HepG2 (cell line): ENCODE measurements around the gene NOP14. TPM values are rescaled to one million over a fixed set of nuclear protein-coding genes. Genes with fewer than 3 reads are reported as not detected.
"Not testable (repeated sequence)": the region's sequence is repeated elsewhere in the genome, so short reads cannot be mapped to it uniquely, and the experiment has no call there.

Source experiments
- ATAC-seq: fragments of 200-7000 bp; cut with Tn5 transposase; 3 replicates; pipeline ENCODE4 v1.9.1; 2020; ENCODE audit warnings: mild to moderate bottlenecking, moderate library complexity
- BruUV-seq: library from RNA; stranded (reverse); fragments of 400-500 nt; replicated peaks from 2 replicates; lab custom pipeline; 2021; lab: Mats Ljungman, UMichigan
- CTCF ChIA-PET: fragments of 300-600 bp; formaldehyde crosslinking; extraction: SDS; loops from one replicate; lab custom pipeline; 2021; ENCODE audit warnings: low total read pairs, inconsistent platforms, low intra/inter-chr PET ratio; lab: Yijun Ruan, JAX
- POLR2A ChIA-PET: fragments of 350-600 bp; sonication (Branson Sonifier 250); formaldehyde crosslinking; loops from one replicate; lab custom pipeline; 2020; ENCODE audit warnings: antibody characterized with exemption, inconsistent platforms; lab: Yijun Ruan, JAX
- DNase-seq: peaks from one replicate; pipeline ENCODE4 v3.0.0-alpha.2; 2015; ENCODE audit warnings: low spot score
- FAIRE-seq: peaks from 3 replicates; lab custom pipeline; 2011; peaks lifted over from hg19 to GRCh38; lab: Jason Lieb, UNC
- H2AFZ ChIP-seq: one replicate; pipeline ENCODE4 v1.6.1; 2011; ENCODE audit warnings: low read length, inconsistent platforms
- H3K27ac ChIP-seq: fragments of 300-600 bp; 3 replicates; pipeline ENCODE4 v1.8.0; 2011; ENCODE audit warnings: mixed run types, mild to moderate bottlenecking, mixed read lengths, low read length, inconsistent platforms; ENCODE audit not compliant: insufficient read depth; ENCODE audit errors: extremely low read length
- H3K27me3 ChIP-seq, 2 experiments: fragments of 200-600 bp in 1 of 2; 2 replicates in 1 of 2; 3 replicates in 1 of 2; pipeline versions ENCODE4 v1.6.0 to v1.8.0; 2011; ENCODE audit warnings: low read length in 2 of 2, mild to moderate bottlenecking in 2 of 2, moderate library complexity in 2 of 2, inconsistent platforms in 1 of 2; ENCODE audit not compliant: insufficient read depth in 2 of 2, control insufficient read depth in 1 of 2
- H3K36me3 ChIP-seq, 2 experiments: fragments of 200-600 bp in 1 of 2; replicated peaks in 1 of 2; 2 replicates in 1 of 2; 3 replicates in 1 of 2; pipeline versions ENCODE4 v1.5.1 to v1.8.0; 2011; ENCODE audit warnings: low read length in 2 of 2, inconsistent platforms in 1 of 2; ENCODE audit not compliant: insufficient read depth in 2 of 2, control insufficient read depth in 1 of 2
- H3K4me1 ChIP-seq: 2 replicates; pipeline ENCODE4 v1.5.1; 2012; ENCODE audit warnings: low read length, inconsistent platforms; ENCODE audit not compliant: insufficient read depth
- H3K4me2 ChIP-seq: 2 replicates; pipeline ENCODE4 v1.6.0; 2011; ENCODE audit warnings: low read depth, low read length, inconsistent platforms
- H3K4me3 ChIP-seq, 3 experiments: fragments of 200-600 bp in 1 of 3; sonication (generic), shearing (Covaris generic) in 1 of 3; replicated peaks in 1 of 3; 2 replicates each; pipeline ENCODE4 v1.5.1; 2011 to 2016; ENCODE audit warnings: low read length in 3 of 3, inconsistent platforms in 2 of 3, low read depth in 2 of 3, mild to moderate bottlenecking in 2 of 3, control low read depth in 1 of 3, mixed read lengths in 1 of 3; ENCODE audit not compliant: insufficient read depth in 1 of 3
- H3K79me2 ChIP-seq: one replicate; pipeline ENCODE4 v1.6.1; 2011; ENCODE audit warnings: low read length, inconsistent platforms; ENCODE audit not compliant: insufficient read depth
- H3K9ac ChIP-seq: 2 replicates; pipeline ENCODE4 v1.6.0; 2011; ENCODE audit warnings: mild to moderate bottlenecking, low read depth, low read length, inconsistent platforms; ENCODE audit not compliant: insufficient read depth
- H3K9me3 ChIP-seq: 2 replicates; pipeline ENCODE4 v1.5.1; 2012; ENCODE audit warnings: mild to moderate bottlenecking, low read length
- H4K20me1 ChIP-seq: 2 replicates; pipeline ENCODE4 v1.6.0; 2011; ENCODE audit warnings: inconsistent platforms, mild to moderate bottlenecking, low read length, moderate library complexity; ENCODE audit not compliant: insufficient read depth
- ZNF660 ChIP-seq: sonication (generic); formaldehyde crosslinking; IDR thresholded peaks from 2 replicates; pipeline ENCODE4 v1.5.1; 2020; ENCODE audit warnings: mild to moderate bottlenecking, low read depth, missing genetic modification reagents, borderline replicate concordance
- WGBS: methylation state at CpG from one replicate; pipeline ENCODE4 v1.1.6; 2017; ENCODE audit warnings: low lambda C conversion rate; 5-methylcytosine and 5-hydroxymethylcytosine counted together
- in situ Hi-C: cut with HindIII; loops from 2 replicates; pipeline ENCODE4 v1.10.0; 2017; ENCODE audit warnings: low pct_unique_long_range_greater_than_20kb; ENCODE audit not compliant: extremely low pct_ligation_motif_present
- intact Hi-C: fragments of 100-400 bp; cut with micrococcal nuclease; formaldehyde crosslinking; loops from one replicate; pipeline ENCODE4 v1.10.0; 2022; ENCODE audit not compliant: unreplicated experiment
- polyA plus RNA-seq, 8 experiments: library from polyadenylated mRNA; depleted of rRNA in 3 of 8; stranded (reverse) in 7 of 8; unstranded in 1 of 8; fragments of >200 nt; fragmentation: Illumina TruSeq in 4 of 8; extraction: Trizol in 4 of 8; gene quantifications; 2 replicates each; pipeline versions ENCODE4 v1.2.1 to v1.2.3, GENCODE V29; 2011 to 2016; ENCODE audit warnings: low read depth in 4 of 8, missing spikeins in 1 of 8, mixed read lengths in 1 of 8; ENCODE audit not compliant: insufficient read depth in 1 of 8
- total RNA-seq, 5 experiments: library from RNA; depleted of rRNA; stranded (reverse); fragments of >200 nt; fragmentation: Illumina TruSeq; extraction: Trizol; gene quantifications; 2 replicates each; pipeline ENCODE4 v1.2.3, GENCODE V29; 2016; ENCODE audit warnings: low read depth in 1 of 5

The NOP14 gene
- total and polyA plus RNA-seq, 2 of the 13 experiments (the other 11 are each of a cell fraction or from before 2014, with no cell fraction given) = 6.9 to 47.9 TPM

DNA sequence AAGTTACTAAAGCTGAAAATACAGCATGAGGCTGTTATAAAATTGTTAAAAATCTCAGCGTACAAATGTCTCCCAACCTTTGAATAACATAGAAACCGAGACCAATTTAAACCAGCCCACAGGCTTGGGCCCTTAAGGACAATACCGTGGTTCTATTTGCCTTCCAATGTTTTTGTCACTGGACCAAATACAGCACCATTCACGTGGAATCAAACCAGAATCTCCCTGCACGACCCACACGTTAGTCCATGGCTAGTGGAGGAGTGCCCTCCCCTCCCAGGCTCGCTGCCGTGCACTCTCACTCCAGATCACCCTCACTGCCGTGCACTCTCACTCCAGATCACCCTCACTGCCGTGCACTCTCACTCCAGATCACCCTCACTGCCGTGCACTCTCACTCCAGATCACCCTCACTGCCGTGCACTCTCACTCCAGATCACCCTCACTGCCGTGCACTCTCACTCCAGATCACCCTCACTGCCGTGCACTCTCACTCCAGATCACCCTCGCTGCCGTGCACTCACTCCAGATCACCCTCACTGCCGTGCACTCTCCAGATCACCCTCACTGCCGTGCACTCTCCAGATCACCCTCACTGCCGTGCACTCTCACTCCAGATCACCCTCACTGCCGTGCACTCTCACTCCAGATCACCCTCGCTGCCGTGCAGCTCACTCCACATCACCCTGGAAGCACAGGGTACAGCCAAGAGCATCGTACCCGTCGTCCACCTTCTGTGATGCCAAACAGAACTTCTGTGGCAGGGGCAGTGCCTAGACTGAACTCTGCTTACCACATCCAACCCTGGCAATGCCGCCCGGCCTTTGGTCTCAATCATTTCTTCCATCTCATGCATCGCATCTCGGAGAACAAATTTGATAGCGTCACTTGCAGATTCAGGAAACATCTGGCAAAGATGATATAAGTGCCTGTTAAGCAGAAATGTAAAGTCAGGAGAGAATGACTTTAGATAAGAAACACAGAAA lies 17.3 kb downstream of the NOP14 start:
- H3K27me3 ChIP-seq, DNase-seq, BruUV-seq, H3K4me1 ChIP-seq, intact Hi-C loops, ATAC-seq, FAIRE-seq, CTCF ChIA-PET, H3K4me3 ChIP-seq, H2AFZ ChIP-seq, H3K79me2 ChIP-seq, H3K9ac ChIP-seq, H4K20me1 ChIP-seq, H3K9me3 ChIP-seq, H3K27ac ChIP-seq, H3K4me2 ChIP-seq, in situ Hi-C loops: not testable (repeated sequence)
- peaks cover 55 to 92% of the 10 kb centered on the region in 2 experiments for H3K36me3 ChIP-seq
- POLR2A ChIA-PET = interaction anchor here (2.6 kb wide), 1 partner anchor 15 kb away, joined by 5 read pairs; no protein-coding TSS in a partner anchor
- WGBS = 96% methylated on average over 30 of the region's 30 CpGs

DNA sequence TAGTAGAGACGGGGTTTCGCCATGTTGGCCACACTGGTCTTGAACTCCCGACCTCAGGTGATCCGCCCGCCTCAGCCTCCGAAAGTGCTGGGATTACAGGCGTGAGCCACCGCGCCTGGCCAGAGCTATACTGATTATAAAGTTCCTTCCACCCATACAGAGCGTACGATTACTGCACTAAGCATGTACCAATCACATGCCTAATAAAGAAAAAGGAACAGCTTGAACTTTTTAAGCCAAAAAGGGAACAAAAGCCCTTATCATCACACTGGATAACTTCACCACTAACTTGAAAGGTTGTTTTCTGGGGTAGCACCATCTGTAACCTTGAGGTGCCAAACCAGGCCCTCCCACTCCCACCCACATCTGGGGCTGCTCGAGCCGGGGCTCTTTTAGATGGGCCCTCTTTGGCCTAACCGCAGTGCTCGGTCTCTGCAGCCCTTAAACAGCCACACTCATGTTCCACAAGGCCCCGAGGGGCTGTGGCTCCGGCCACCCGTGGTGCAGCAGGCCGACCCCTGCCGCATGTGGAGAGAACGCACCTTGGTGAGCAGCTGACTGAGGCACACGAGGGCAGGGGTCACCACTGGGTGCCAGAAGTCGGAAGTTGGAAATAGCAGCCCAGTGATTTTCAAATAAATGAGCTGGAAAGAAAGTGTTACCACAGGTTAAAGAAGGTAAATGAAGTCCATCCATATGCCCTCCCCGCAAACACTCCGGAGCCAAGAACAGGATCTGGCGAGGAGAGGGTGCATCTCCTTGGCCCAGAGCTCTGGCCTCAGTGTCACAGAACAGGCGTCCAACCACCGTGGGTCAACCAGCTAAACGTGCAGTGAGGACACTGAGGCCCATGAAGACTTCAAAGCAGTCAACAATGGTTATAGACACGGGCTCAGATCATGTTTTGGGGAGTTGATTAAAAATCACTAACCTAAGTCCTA lies 18.4 kb downstream of the NOP14 start:
- no peaks in the 10 kb centered on the region for H3K27me3 ChIP-seq
- no peak overlapping the region for H3K4me3 ChIP-seq
- no peak overlapping the region for H3K9ac ChIP-seq
- ATAC-seq (no peak), FAIRE-seq (no peak), DNase-seq (no peak)
- H3K4me2 ChIP-seq = no peak overlapping the region
- peaks cover 55 to 93% of the 10 kb centered on the region in 2 experiments for H3K36me3 ChIP-seq
- H3K79me2 ChIP-seq = no peaks in the 10 kb centered on the region
- CTCF ChIA-PET = no interaction called here
- intact Hi-C loops (no loop called here), in situ Hi-C loops (no loop called here)
- H2AFZ ChIP-seq = no peak overlapping the region
- 0 out of 2 replicates have a peak, but pooled peaks cover 5% of the 10 kb centered on the region for H4K20me1 ChIP-seq
- H3K27ac ChIP-seq = no peak overlapping the region
- POLR2A ChIA-PET = interaction anchor here (1.3 to 2.6 kb wide), 2 partner anchors 14 to 19 kb away, joined by 3 to 5 read pairs; partner anchors contain the start of genes GRK4 and NOP14
- BruUV-seq = no TSS peak
- no peaks in the 10 kb centered on the region for H3K4me1 ChIP-seq
- no peak for TF ChIP-seq ZNF660 (CRISPR knock-in tag)
- TF ChIP-seq, all 625 proteins: peak for 0
- H3K9me3 ChIP-seq = no peaks in the 10 kb centered on the region
- WGBS = 98% methylated on average over 23 of the region's 30 CpGs
